Measurements from ENCODE around the gene CXorf38. TPM values are rescaled to one million over a fixed set of nuclear protein-coding genes. Genes with fewer than 3 reads are reported as not detected.

CXorf38 gene
- total and polyA plus RNA-seq, 2 donors (not counting 1 experiment from before 2014, with no cell fraction given) = 26.4 to 28.1 TPM

DNA sequence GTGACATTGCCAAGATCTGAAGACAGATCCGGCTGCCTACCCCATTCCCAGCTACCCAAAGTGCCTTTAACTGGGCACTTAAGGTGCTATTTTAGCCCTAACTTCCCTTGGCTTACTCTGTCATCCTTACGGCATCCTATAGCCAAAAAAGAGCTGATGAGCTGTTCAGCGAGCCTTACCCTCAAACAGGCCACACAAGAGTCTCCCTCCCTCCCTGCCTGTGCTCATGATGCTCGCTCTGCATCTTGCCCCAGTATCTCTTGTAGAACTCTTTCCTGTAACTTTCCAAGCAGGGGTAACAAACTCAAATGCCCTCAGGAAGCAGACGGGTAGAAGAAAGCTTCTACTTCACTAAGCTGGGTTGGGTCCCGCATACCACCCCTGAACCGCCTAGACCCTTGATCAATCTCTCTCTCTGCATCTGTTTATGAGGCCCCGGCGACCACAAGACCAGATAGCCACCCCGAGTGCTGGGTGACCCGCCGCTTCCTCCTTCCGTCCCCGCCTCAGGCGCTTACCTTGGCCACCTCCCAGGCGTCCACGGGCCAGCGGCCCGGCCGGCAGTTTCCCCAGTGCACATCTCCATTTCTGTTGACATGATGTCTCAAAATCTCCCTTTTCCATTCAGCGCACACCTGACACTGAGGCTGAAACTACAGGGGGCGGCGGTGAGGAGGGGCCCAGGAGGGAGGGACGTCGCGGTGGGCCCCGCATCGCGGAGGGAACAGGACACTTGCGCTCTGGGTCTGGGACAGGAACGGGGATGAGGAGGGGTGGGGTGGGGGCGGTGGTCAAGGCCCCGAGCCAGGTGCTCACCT is 663 bp downstream of the CXorf38 start:
- DNase-seq (no peak), ATAC-seq (ENCODE audit: low read depth) (peak; percentile 25)
- ChIA-PET POLR2A (no interaction called here), CTCF (interaction anchor here (1.0 to 2.8 kb wide), 3 partner anchors 103 to 473 kb away, joined by 4 to 8 read pairs (median 4); no protein-coding TSS in a partner anchor)
- Histone ChIP-seq H3K36me3 (replicated peaks in 1 of 2; ENCODE audit: control extremely low read depth in 1 of 2, control insufficient read depth in 1 of 2, extremely low read depth in 1 of 2, insufficient read depth in 2 of 2, low read length in 1 of 2) (peaks cover 0 to 9% of the 10 kb centered on the region in 2 experiments), H4K20me1 (ENCODE audit: control insufficient read depth, insufficient read depth, low read length, poor library complexity, severe bottlenecking) (peaks cover 39% of the 10 kb centered on the region), H3K79me2 (ENCODE audit: control insufficient read depth, insufficient read depth, low read length) (peaks cover 53% of the 10 kb centered on the region), H3K27me3 (replicated peaks in 1 of 4; ENCODE audit: control extremely low read depth in 1 of 4, control insufficient read depth in 3 of 4, insufficient read depth in 4 of 4, low read length in 3 of 4) (no peaks in the 10 kb centered on the region), H3K4me2 (replicated peaks; ENCODE audit: low read depth, low read length, poor library complexity, severe bottlenecking) (peak overlapping the region; percentile 73), H3K9ac (ENCODE audit: low read length) (peak overlapping the region; percentile 90), H2AFZ (ENCODE audit: insufficient read depth, low read depth, low read length, poor library complexity, severe bottlenecking) (peak overlapping the region; percentile 86), H3K4me3 (ENCODE audit: control extremely low read depth in 1 of 5, extremely low read depth in 1 of 5, insufficient read depth in 1 of 5, low read depth in 2 of 5, low read length in 4 of 5) (peak overlapping the region; percentile 56 to 87 (median 76)), H3K4me1 (ENCODE audit: control insufficient read depth in 2 of 2, insufficient read depth in 2 of 2, low read length in 2 of 2) (peaks cover 43 to 45% of the 10 kb centered on the region in 2 donors), H3K27ac (ENCODE audit: low read length in 2 of 2) (peak overlapping the region; percentile 68 to 94), H3K9me3 (ENCODE audit: control extremely low read depth in 1 of 3, control insufficient read depth in 2 of 3, insufficient read depth in 1 of 3, low read length in 2 of 3) (no peaks in the 10 kb centered on the region)
- intact Hi-C loops (cut with micrococcal nuclease) = loop anchor here (1.0 to 10.0 kb wide), 4 partner anchors 66 to 1278 kb away; partner anchors contain the start of genes ATP6AP2, CASK, DDX3X and MED14
- Mint-ChIP-seq H3K9me3 (ENCODE audit: insufficient read depth) (no peaks in the 10 kb centered on the region), H3K27ac (peak overlapping the region; percentile 92), H3K4me1 (peaks cover 41% of the 10 kb centered on the region), H3K4me3 (peak overlapping the region; percentile 94), H3K27me3 (no peaks in the 10 kb centered on the region)
- no peak for TF ChIP-seq EZH2 (IDR thresholded peaks at IDR 0.05; ENCODE audit: borderline replicate concordance, insufficient read depth, low read depth, low read length, poor library complexity, severe bottlenecking)
- no peak for TF ChIP-seq CTCF (IDR thresholded peaks at IDR 0.05)
- 0% methylated on average over 15 of the region's 33 CpGs for WGBS (ENCODE audit: insufficient coverage)

Data from B cell (primary cell).